ENCODE data around the gene STAT3.

DNA sequence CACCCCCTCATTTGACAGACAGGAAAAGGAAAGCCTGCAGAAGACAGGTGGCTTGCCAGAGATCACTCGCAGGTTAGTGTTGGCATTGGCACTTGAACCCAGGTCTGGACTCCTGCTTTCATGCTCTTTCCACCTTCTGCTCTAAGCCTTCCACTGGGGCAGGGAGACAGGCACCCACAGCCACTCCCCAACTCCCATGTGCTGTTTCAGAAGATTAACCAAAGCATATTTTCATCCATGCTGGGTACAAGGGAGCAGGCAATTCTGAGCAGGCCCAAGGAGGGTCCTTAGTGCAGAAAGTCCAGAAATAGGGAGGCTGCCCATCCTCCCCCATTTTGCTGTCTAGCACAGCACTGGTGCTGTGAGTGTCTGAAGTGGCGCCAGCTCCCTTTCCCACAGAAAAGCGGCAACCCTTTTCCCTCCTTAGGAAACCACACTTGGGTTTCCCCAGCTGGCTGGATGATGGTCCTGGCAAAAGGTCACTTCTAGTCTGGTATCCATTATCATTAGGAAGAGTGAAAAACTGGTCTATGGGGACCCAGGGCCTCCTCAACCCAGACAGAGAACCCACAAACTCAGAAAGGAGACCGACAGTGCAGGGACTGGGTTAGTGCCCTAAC, 36.9 kb upstream of the STAT3 start:
- TF ChIP-seq, protein P1, sequence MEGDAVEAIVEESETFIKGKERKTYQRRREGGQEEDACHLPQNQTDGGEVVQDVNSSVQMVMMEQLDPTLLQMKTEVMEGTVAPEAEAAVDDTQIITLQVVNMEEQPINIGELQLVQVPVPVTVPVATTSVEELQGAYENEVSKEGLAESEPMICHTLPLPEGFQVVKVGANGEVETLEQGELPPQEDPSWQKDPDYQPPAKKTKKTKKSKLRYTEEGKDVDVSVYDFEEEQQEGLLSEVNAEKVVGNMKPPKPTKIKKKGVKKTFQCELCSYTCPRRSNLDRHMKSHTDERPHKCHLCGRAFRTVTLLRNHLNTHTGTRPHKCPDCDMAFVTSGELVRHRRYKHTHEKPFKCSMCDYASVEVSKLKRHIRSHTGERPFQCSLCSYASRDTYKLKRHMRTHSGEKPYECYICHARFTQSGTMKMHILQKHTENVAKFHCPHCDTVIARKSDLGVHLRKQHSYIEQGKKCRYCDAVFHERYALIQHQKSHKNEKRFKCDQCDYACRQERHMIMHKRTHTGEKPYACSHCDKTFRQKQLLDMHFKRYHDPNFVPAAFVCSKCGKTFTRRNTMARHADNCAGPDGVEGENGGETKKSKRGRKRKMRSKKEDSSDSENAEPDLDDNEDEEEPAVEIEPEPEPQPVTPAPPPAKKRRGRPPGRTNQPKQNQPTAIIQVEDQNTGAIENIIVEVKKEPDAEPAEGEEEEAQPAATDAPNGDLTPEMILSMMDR (IDR thresholded peaks at IDR 0.05), result no peak
- TF ChIP-seq POLR2AphosphoS5 (IDR thresholded peaks at IDR 0.05), result no peak
- no peak for TF ChIP-seq POLR2A (IDR thresholded peaks at IDR 0.05)
- no peak for TF ChIP-seq EP300 (IDR thresholded peaks at IDR 0.05)
